SK-N-SH treated with all-trans-retinoic acid at 6 μM for 48 hours (cell line): ENCODE results near the gene NAT8L.

ENCODE experiments used
- ESRRG ChIP-seq: fragments of 250-450 bp; sonication (Bioruptor Pico); IDR thresholded peaks from 2 replicates; pipeline ENCODE4 v1.6.1; 2021; ENCODE audit warnings: mild to moderate bottlenecking
- GLIS3 ChIP-seq: fragments of 250-450 bp; sonication (Bioruptor Pico); IDR thresholded peaks from 2 replicates; pipeline ENCODE4 v1.5.0; 2020; ENCODE audit warnings: mild to moderate bottlenecking, moderate library complexity
- OSR1 ChIP-seq: fragments of 250-450 bp; sonication (Bioruptor Pico); IDR thresholded peaks from 2 replicates; pipeline ENCODE4 v1.8.0; 2022; ENCODE audit warnings: moderate library complexity, mild to moderate bottlenecking, inconsistent platforms
- PATZ1 ChIP-seq: fragments of 250-450 bp; sonication (Bioruptor Pico); IDR thresholded peaks from 2 replicates; pipeline ENCODE4 v1.8.0; 2020; ENCODE audit warnings: mild to moderate bottlenecking, moderate library complexity, borderline replicate concordance
- PPARA ChIP-seq: fragments of 250-450 bp; sonication (Bioruptor Pico); IDR thresholded peaks from 2 replicates; pipeline ENCODE4 v1.5.0; 2020; ENCODE audit warnings: mild to moderate bottlenecking, borderline replicate concordance
- RARB ChIP-seq: fragments of 250-450 bp; sonication (Bioruptor Pico); IDR thresholded peaks from 2 replicates; pipeline ENCODE4 v1.8.0; 2021; ENCODE audit warnings: mild to moderate bottlenecking, moderate library complexity
- TCF4 ChIP-seq: fragments of 250-450 bp; sonication (Bioruptor Pico); IDR thresholded peaks from 2 replicates; pipeline ENCODE4 v1.8.0; 2021; ENCODE audit warnings: mild to moderate bottlenecking, moderate library complexity, borderline replicate concordance
- TSHZ2 ChIP-seq: fragments of 250-450 bp; sonication (Bioruptor Pico); IDR thresholded peaks from 2 replicates; pipeline ENCODE4 v1.5.0; 2020; ENCODE audit warnings: mild to moderate bottlenecking, moderate library complexity
- ZC3H10 ChIP-seq: fragments of 250-450 bp; sonication (Bioruptor Pico); IDR thresholded peaks from 2 replicates; pipeline ENCODE4 v1.5.1; 2021; ENCODE audit warnings: mild to moderate bottlenecking, moderate library complexity
- ZFP3 ChIP-seq: fragments of 250-450 bp; sonication (Bioruptor Pico); IDR thresholded peaks from 2 replicates; pipeline ENCODE4 v1.5.0; 2020; ENCODE audit warnings: mild to moderate bottlenecking, moderate library complexity
- ZFP30 ChIP-seq: fragments of 450-650 bp; formaldehyde crosslinking; IDR thresholded peaks from 2 replicates; pipeline ENCODE4 v1.5.0; 2022; ENCODE audit warnings: mild to moderate bottlenecking, moderate library complexity
- ZNF565 ChIP-seq: fragments of 450-650 bp; formaldehyde crosslinking; conservative IDR thresholded peaks from 2 replicates; pipeline ENCODE4 v1.5.0; 2020; ENCODE audit warnings: low read depth, mild to moderate bottlenecking, moderate library complexity
- ZNF8 ChIP-seq: fragments of 450-650 bp; formaldehyde crosslinking; IDR thresholded peaks from 2 replicates; pipeline ENCODE4 v1.5.0; 2020; ENCODE audit warnings: mild to moderate bottlenecking, moderate library complexity

GRCh38 chr4:2095236-2096072 is 36.3 kb downstream of the NAT8L start:
- TF ChIP-seq ZNF565 (CRISPR knock-in tag), result no peak
- TF ChIP-seq OSR1 (CRISPR knock-in tag), result no peak
- TF ChIP-seq ZFP3 (CRISPR knock-in tag), result no peak
- no peak for TF ChIP-seq ZNF8 (CRISPR knock-in tag)
- no peak for TF ChIP-seq ESRRG
- TF ChIP-seq RARB (CRISPR knock-in tag), result no peak
- no peak for TF ChIP-seq TSHZ2 (CRISPR knock-in tag)
- TF ChIP-seq GLIS3, result no peak
- TF ChIP-seq TCF4, result no peak
- TF ChIP-seq ZFP30 (CRISPR knock-in tag), result no peak
- TF ChIP-seq ZC3H10 (CRISPR knock-in tag), result no peak
- TF ChIP-seq PPARA (CRISPR knock-in tag), result no peak
- no peak for TF ChIP-seq PATZ1 (CRISPR knock-in tag)
